GM18951 (cell line): ENCODE results near the gene DNAI4.

Experiments
- POLR2A ChIP-seq: IDR thresholded peaks from 4 replicates; pipeline ENCODE4 v1.6.1; 2011; ENCODE audit warnings: mild to moderate bottlenecking; ENCODE audit not compliant: insufficient read length, insufficient read depth; ENCODE audit errors: extremely low read depth
- in situ Hi-C: fragments of 300-500 bp; cut with MboI; formaldehyde crosslinking; loops from one replicate; pipeline ENCODE4 v1.12.0; 2022; ENCODE audit warnings: low sequenced_read_pairs, mixed read lengths, inconsistent platforms; ENCODE audit not compliant: unreplicated experiment

The DNAI4 gene

DNA sequence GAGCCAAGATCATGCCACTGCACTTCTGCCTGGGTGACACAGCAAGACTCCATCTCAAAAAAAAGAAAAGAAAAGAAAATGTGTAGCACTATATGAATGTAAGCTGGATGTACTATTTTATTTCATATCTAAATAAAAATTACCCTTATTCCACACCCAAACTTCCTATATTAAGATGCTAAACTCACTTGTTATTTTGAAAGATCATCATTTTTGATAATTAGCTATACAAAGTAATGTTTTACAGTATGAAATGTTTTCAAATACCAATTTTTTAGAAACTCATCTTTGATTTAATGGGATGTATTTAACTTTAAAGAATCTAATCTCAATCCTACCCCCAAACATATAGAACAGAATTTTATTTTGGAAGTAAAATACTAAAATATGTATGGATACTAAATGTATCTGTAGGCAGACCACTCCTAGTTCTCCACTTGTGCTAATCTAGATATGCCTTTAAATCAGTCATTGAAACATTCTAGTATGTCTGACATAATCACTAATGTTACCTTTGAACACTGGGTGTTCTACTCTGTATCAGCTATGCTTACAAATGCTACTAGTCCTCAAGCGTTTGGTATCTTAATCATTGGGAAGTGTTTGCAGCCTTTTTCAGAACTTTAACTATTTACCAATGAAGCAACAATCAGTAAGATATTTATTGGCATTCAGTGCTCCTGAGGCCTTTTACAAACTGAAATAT, 13.0 kb upstream of the DNAI4 start:
- TF ChIP-seq POLR2A = no peak
- in situ Hi-C loops = no loop called here

DNA sequence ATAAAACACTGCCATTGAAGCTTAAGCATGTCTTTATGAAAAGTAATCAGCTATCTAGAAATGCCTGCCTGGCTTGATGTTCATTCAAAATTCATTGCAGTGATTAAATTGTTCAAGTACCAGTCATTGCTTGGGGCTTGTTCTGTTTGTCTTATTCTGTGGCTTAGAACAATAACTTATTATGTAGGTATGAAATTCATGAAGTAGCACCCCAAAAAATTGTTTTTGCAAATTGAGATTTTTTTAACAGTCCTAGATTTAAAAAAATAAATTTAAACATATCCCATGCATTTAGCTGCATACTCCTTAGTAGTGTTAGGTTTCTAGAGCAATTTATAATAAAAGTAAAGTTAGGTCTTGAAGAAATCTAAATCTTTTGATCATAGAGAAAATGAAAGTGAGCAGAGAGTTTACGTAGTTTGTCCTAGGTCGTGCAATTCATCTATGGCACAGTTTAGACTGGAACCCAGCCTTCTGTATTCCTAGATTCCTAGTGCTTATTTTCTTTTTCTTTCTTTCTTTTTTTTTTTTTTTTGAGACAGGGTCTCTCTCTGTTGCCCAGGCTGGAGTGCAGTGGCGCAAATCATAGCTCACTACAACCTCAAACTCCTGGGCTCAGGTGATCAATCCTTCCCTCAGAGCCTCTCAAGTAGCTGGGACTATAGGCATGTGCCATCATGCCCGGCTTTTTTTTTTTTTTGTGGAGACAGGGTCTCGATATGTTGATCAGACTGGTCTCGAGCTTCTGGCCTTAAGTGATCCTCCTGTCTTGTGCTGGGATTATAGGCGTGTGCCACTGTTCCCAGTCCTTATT, 9.4 kb upstream of the DNAI4 start:
- in situ Hi-C loops = no loop called here
- TF ChIP-seq POLR2A = no peak

DNA sequence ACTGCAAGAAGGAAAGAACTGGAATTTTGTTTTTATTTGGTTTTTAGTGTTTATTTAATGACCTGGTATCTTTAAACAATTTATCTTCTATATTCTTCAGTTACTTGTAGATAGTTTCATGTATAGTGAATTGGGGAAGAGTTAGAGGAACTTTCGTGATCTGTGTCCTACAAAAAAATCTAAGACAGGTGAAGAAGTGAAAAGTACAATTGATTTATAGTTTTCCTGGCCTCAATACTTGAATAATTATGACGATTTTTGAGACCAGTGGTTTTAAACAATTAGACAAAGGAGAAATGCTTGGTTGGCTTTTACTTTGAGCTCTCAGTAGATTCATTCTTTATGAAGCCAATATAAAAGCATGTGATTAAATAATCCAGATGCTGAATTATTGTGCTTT, 7.6 kb upstream of the DNAI4 start:
- no peak for TF ChIP-seq POLR2A
- in situ Hi-C loops = no loop called here

DNA sequence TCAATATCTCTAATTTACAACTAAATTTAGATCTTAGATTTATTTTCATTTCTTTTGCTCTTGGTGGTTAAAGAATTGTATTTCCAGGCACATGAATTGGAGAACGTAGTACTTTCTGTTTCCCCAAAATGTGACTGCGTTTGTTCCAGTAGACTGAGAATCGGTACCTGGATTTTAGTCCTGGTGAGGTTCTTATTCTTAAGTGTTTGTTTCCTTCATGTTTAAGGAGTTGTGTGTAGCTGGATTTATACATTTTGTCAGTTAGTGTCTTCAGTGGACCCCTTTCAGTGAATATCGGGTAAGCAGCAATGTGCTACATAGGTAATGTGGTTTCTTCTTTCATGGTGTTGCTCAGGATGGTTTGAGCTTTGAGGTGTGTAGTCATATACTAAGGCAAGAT, 6.9 kb upstream of the DNAI4 start:
- no peak for TF ChIP-seq POLR2A
- in situ Hi-C loops = no loop called here

DNA sequence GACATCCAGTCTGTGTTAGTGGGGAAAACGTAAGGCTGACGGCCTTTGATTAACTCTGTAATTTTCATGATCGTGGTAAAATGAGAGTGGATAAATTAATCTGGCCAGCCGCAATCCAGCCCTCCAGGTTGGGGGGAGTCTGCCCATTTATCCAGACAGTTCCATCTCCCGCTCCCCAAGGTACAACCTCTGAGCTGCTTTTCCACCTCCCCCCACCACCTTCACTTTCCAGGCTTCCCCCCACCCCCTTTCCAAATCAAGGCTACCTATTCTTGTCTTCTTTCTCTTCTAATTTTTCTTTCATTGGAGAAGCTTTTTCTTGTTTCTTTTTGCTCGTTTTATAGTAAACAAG, 6.1 kb upstream of the DNAI4 start:
- TF ChIP-seq POLR2A = no peak
- in situ Hi-C loops = no loop called here

DNA sequence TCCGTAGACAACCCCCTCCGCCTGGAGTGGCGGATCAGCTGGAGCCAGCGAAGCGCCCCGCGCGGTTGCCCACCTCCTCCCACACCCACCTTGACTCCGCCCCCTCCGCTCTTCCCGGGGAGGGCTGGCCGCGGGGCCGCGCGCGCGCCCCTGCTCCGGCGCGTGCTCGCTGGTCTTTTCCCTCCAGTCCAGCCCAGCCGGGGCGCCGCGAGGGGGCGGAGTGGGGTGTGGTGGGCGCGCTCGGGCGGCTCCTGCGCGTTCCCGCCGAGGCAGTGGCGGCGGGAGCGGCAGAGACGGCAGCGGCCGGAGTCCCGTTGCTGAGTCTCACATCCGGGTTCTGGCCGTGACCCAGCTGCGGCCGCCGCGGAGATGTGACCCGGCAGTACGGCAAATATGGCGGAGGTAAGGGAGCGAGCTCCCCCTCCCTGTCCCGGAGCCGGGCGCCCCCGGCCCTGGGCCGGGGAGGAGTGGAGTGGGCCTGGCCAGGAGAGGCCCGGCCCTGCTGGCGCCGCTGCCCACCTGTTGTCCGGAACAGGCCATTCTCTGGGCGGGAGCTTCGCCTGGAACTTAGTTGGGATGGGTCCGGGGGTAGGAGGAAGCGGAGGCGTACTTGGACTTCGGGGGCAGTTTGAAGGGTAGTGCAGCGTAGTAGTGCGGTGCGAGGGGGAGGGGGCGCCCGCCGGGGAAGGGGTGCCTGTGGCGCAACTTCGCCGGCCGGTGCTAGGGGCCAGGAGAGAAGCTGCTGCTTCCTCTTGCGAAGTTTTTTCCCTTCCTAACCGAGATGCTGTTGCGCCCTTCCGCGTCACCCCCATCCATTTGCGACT, 5.6 kb upstream of the DNAI4 start:
- in situ Hi-C loops = no loop called here
- TF ChIP-seq POLR2A = peak; percentile 79

DNA sequence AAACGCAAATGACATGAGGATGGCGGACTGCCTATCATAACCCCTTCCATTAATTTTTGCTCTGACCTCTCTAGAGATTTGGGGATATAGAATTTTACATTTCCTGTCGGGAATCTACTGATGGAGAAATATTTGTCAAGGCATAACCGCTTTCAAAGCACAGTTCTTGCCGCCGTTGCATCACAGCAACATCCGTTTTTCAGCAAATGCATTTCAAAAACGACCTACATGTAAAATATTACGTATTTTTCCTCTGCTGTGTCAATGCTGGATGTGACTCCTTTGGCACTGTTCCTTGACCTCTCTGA, 5.0 kb upstream of the DNAI4 start:
- TF ChIP-seq POLR2A = no peak
- in situ Hi-C loops = no loop called here

DNA sequence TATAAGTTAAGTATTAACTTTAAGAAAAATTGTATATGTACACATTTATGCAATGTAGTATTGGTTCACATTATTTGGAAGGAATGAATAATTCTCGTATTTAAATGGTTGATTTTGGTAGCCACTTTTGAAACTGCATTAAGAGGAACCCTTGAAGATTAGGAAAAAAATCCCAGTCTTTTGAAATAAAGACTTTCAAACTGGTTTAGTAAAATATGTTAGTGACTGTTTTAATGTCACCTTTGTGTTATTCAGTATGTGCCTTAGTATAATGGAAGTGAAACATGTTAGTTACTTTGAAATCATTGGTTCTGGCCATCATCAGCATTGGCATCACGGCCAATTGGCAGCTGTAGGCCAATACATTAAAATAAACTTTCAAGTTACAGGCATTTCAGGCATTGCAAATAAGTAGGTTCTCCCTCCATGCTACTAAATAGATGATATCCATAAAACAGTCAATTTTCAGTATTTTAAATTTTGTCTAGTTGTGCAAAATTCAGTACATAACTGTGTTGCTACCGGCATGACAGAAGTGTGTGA, 4.6 kb upstream of the DNAI4 start:
- no peak for TF ChIP-seq POLR2A
- in situ Hi-C loops = no loop called here

DNA sequence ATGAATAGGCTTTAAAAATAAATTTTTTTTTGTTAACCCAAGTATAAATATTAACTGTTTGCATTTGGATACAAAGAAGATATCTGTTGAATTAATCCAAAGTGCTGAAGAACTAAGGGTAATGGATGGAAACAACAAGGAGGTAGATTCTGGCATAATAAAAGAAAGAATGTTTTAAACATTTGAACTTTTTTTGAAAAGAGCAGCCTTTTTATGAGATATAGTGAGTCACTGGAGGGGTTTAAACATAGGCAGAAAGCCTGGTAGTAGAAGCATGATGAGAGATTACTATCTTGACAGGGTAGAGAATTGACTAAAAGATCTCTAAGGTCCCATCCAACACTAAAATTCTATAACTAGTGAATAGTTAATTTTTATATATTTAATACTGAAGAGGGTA, 2.9 kb upstream of the DNAI4 start:
- in situ Hi-C loops = no loop called here
- no peak for TF ChIP-seq POLR2A

DNA sequence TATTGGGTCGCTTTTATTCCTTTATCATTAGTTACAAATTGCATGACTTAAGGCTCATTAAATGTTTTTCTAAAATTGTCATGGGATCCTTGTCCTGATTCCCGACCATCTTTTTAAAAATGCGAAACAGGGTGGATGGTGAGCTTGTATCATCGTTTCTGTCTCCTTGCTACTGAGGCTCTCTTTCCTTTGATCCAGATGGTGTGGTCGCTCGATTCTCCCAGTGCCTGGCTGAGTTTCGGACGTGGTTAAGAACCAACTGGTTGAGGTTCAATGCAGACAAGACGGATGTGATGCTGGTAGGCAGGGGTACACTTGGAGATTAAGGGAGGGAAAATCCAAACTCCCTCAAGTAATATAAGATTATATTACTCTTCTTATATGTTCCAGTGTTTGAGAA, 1.3 kb upstream of the DNAI4 start:
- in situ Hi-C loops = no loop called here
- TF ChIP-seq POLR2A = no peak

DNA sequence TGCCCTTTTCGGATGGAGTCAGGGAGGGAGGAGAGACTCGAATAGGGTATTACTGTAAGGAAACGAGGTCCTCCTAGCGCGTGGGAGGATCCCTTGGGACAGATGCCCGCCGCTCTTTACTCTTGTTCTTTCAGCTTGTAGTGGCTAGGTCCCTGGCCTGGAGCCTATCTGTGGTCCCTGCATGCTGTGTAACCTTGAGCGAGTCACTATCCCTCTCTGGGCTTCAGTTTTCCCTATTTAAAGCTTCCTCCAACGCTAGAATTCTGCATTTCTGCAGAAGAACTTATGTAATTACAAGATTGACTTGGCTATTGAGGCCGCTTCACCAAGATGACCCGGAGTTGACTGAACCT, 878 bp upstream of the DNAI4 start:
- TF ChIP-seq POLR2A = no peak
- in situ Hi-C loops = no loop called here

DNA sequence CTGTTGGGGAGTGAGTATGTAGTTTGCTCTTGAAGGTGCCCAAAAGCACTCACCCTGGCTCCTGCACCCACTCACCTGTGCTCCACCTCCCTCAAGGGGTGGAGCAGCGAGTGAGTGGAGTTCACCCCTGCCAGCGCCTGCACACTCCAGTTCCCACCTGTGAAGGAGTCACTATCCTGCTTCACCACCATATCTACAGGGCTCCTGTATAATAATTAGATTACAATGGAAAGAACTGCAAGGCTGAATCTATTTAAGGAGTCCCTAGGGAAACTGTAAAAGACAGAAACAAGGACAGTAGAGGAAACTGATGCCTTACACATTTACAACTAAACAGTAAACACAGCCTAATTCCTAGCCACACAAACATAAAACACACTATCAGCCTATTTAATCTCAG, 4.1 kb downstream of the DNAI4 start:
- no peak for TF ChIP-seq POLR2A
- in situ Hi-C loops = no loop called here

DNA sequence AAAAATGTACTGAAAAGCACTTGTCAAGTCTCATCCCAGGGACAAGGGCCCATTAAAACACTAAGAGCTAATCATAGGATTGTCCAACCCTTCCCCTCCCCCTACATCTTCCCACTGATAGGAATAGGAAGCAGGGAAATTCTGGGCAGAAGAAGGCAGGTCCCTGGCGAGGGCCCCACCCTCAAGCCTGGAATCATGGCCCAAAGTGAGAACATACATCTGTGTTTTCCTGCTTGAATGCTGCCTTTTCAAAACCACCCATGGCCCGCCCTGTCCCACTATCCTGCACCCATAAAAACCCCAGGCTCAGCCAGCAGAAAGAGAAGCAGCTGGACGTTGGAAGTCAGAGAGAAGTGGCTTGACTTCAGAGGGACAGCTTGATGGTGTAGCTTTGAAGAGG, 4.8 kb downstream of the DNAI4 start:
- no peak for TF ChIP-seq POLR2A
- in situ Hi-C loops = no loop called here
